ENCODE measurements around the gene SYT6.

The SYT6 gene

GRCh38 chr1:114137497-114137896, 16.2 kb downstream of the SYT6 start:
- H3K4me3 ChIP-seq (ENCODE audit: insufficient read depth, low read depth, low read length): no peak overlapping the region
- H3K36me3 ChIP-seq (ENCODE audit: control insufficient read depth, insufficient read depth, low read length): no peaks in the 10 kb centered on the region
- H3K27ac ChIP-seq (ENCODE audit: insufficient read depth, low read depth, low read length, poor library complexity, severe bottlenecking): no peak overlapping the region
- 94 to 95% methylated on average over 15 of the region's 15 CpGs for WGBS, 2 experiments
- H3K4me1 ChIP-seq (ENCODE audit: control insufficient read depth, insufficient read depth, low read length): no peaks in the 10 kb centered on the region
- no peaks in the 10 kb centered on the region for H3K27me3 ChIP-seq (ENCODE audit: control insufficient read depth, insufficient read depth, low read length, poor library complexity, severe bottlenecking)
- no peaks in the 10 kb centered on the region for H3K9me3 ChIP-seq (ENCODE audit: control insufficient read depth, low read length)

- 94 to 95% methylated on average over 7 of the region's 7 CpGs for WGBS, 2 experiments
- Histone ChIP-seq H3K4me3 (ENCODE audit: insufficient read depth, low read depth, low read length) (no peak overlapping the region), H3K27ac (ENCODE audit: insufficient read depth, low read depth, low read length, poor library complexity, severe bottlenecking) (no peak overlapping the region), H3K36me3 (ENCODE audit: control insufficient read depth, insufficient read depth, low read length) (no peaks in the 10 kb centered on the region), H3K27me3 (ENCODE audit: control insufficient read depth, insufficient read depth, low read length, poor library complexity, severe bottlenecking) (no peaks in the 10 kb centered on the region), H3K4me1 (ENCODE audit: control insufficient read depth, insufficient read depth, low read length) (peaks cover 9% of the 10 kb centered on the region), H3K9me3 (ENCODE audit: control insufficient read depth, low read length) (no peaks in the 10 kb centered on the region)
Measured at GRCh38 chr1:114135786-114136185, 17.9 kb downstream of the SYT6 start.

- Histone ChIP-seq H3K9me3 (ENCODE audit: control insufficient read depth, low read length) (no peaks in the 10 kb centered on the region), H3K27me3 (ENCODE audit: control insufficient read depth, insufficient read depth, low read length, poor library complexity, severe bottlenecking) (no peaks in the 10 kb centered on the region)
Measured at GRCh38 chr1:114134518-114134917, 19.2 kb downstream of the SYT6 start.

GRCh38 chr1:114133129-114133528, 20.5 kb downstream of the SYT6 start:
- Histone ChIP-seq H3K27ac (ENCODE audit: insufficient read depth, low read depth, low read length, poor library complexity, severe bottlenecking) (no peak overlapping the region), H3K4me1 (ENCODE audit: control insufficient read depth, insufficient read depth, low read length) (peaks cover 13% of the 10 kb centered on the region), H3K9me3 (ENCODE audit: control insufficient read depth, low read length) (no peaks in the 10 kb centered on the region), H3K4me3 (ENCODE audit: insufficient read depth, low read depth, low read length) (no peak overlapping the region), H3K27me3 (ENCODE audit: control insufficient read depth, insufficient read depth, low read length, poor library complexity, severe bottlenecking) (no peaks in the 10 kb centered on the region), H3K36me3 (ENCODE audit: control insufficient read depth, insufficient read depth, low read length) (no peaks in the 10 kb centered on the region)
- 93 to 97% methylated on average over 5 to 7 of the region's 7 CpGs for WGBS, 2 experiments

More at GRCh38 chr1:114134518-114134917, 19.2 kb downstream of the SYT6 start:
- H3K4me3 ChIP-seq (ENCODE audit: insufficient read depth, low read depth, low read length): no peak overlapping the region
- H3K4me1 ChIP-seq (ENCODE audit: control insufficient read depth, insufficient read depth, low read length): peaks cover 13% of the 10 kb centered on the region
- H3K36me3 ChIP-seq (ENCODE audit: control insufficient read depth, insufficient read depth, low read length): no peaks in the 10 kb centered on the region
- no peak overlapping the region for H3K27ac ChIP-seq (ENCODE audit: insufficient read depth, low read depth, low read length, poor library complexity, severe bottlenecking)
- 95 to 97% methylated on average over 4 of the region's 4 CpGs for WGBS, 2 experiments

GRCh38 chr1:114131526-114132220, 22.0 kb downstream of the SYT6 start:
- 94 to 96% methylated on average over 4 of the region's 4 CpGs for WGBS, 2 experiments
- Histone ChIP-seq H3K4me1 (ENCODE audit: control insufficient read depth, insufficient read depth, low read length) (peaks cover 13% of the 10 kb centered on the region), H3K4me3 (ENCODE audit: insufficient read depth, low read depth, low read length) (no peak overlapping the region), H3K27me3 (ENCODE audit: control insufficient read depth, insufficient read depth, low read length, poor library complexity, severe bottlenecking) (no peaks in the 10 kb centered on the region), H3K36me3 (ENCODE audit: control insufficient read depth, insufficient read depth, low read length) (no peaks in the 10 kb centered on the region), H3K27ac (ENCODE audit: insufficient read depth, low read depth, low read length, poor library complexity, severe bottlenecking) (no peak overlapping the region), H3K9me3 (ENCODE audit: control insufficient read depth, low read length) (no peaks in the 10 kb centered on the region)

GRCh38 chr1:114130846-114131525, 22.7 kb downstream of the SYT6 start:
- 82 to 83% methylated on average over 6 to 7 of the region's 7 CpGs for WGBS, 2 experiments
- no peaks in the 10 kb centered on the region for H3K36me3 ChIP-seq (ENCODE audit: control insufficient read depth, insufficient read depth, low read length)
- no peak overlapping the region for H3K27ac ChIP-seq (ENCODE audit: insufficient read depth, low read depth, low read length, poor library complexity, severe bottlenecking)
- no peak overlapping the region for H3K4me3 ChIP-seq (ENCODE audit: insufficient read depth, low read depth, low read length)
- no peaks in the 10 kb centered on the region for H3K27me3 ChIP-seq (ENCODE audit: control insufficient read depth, insufficient read depth, low read length, poor library complexity, severe bottlenecking)
- no peaks in the 10 kb centered on the region for H3K9me3 ChIP-seq (ENCODE audit: control insufficient read depth, low read length)
- H3K4me1 ChIP-seq (ENCODE audit: control insufficient read depth, insufficient read depth, low read length): peaks cover 13% of the 10 kb centered on the region

- H3K27me3 ChIP-seq (ENCODE audit: control insufficient read depth, insufficient read depth, low read length, poor library complexity, severe bottlenecking): no peaks in the 10 kb centered on the region
- H3K27ac ChIP-seq (ENCODE audit: insufficient read depth, low read depth, low read length, poor library complexity, severe bottlenecking): no peak overlapping the region
- no peaks in the 10 kb centered on the region for H3K9me3 ChIP-seq (ENCODE audit: control insufficient read depth, low read length)
- peaks cover 13% of the 10 kb centered on the region for H3K4me1 ChIP-seq (ENCODE audit: control insufficient read depth, insufficient read depth, low read length)
- no peak overlapping the region for H3K4me3 ChIP-seq (ENCODE audit: insufficient read depth, low read depth, low read length)
- WGBS, 2 experiments: 93 to 94% methylated on average over 3 to 4 of the region's 4 CpGs
- no peaks in the 10 kb centered on the region for H3K36me3 ChIP-seq (ENCODE audit: control insufficient read depth, insufficient read depth, low read length)
Measured at GRCh38 chr1:114130213-114130612, 23.5 kb downstream of the SYT6 start.

GRCh38 chr1:114128293-114128692, 25.4 kb downstream of the SYT6 start:
- H3K4me3 ChIP-seq (ENCODE audit: insufficient read depth, low read depth, low read length): no peak overlapping the region
- H3K27ac ChIP-seq (ENCODE audit: insufficient read depth, low read depth, low read length, poor library complexity, severe bottlenecking): no peak overlapping the region
- no peaks in the 10 kb centered on the region for H3K27me3 ChIP-seq (ENCODE audit: control insufficient read depth, insufficient read depth, low read length, poor library complexity, severe bottlenecking)
- H3K9me3 ChIP-seq (ENCODE audit: control insufficient read depth, low read length): no peaks in the 10 kb centered on the region
- WGBS, 2 experiments: 80% methylated on average over 6 of the region's 6 CpGs
- H3K36me3 ChIP-seq (ENCODE audit: control insufficient read depth, insufficient read depth, low read length): no peaks in the 10 kb centered on the region
- peaks cover 18% of the 10 kb centered on the region for H3K4me1 ChIP-seq (ENCODE audit: control insufficient read depth, insufficient read depth, low read length)

GRCh38 chr1:114126261-114127095, 27.2 kb downstream of the SYT6 start:
- no peaks in the 10 kb centered on the region for H3K27me3 ChIP-seq (ENCODE audit: control insufficient read depth, insufficient read depth, low read length, poor library complexity, severe bottlenecking)
- peaks cover 26% of the 10 kb centered on the region for H3K4me1 ChIP-seq (ENCODE audit: control insufficient read depth, insufficient read depth, low read length)
- no peak overlapping the region for H3K27ac ChIP-seq (ENCODE audit: insufficient read depth, low read depth, low read length, poor library complexity, severe bottlenecking)
- 93 to 94% methylated on average over 10 of the region's 10 CpGs for WGBS, 2 experiments
- no peaks in the 10 kb centered on the region for H3K36me3 ChIP-seq (ENCODE audit: control insufficient read depth, insufficient read depth, low read length)
- H3K9me3 ChIP-seq (ENCODE audit: control insufficient read depth, low read length): no peaks in the 10 kb centered on the region
- no peak overlapping the region for H3K4me3 ChIP-seq (ENCODE audit: insufficient read depth, low read depth, low read length)

- Histone ChIP-seq H3K4me1 (ENCODE audit: control insufficient read depth, insufficient read depth, low read length) (peaks cover 16% of the 10 kb centered on the region), H3K36me3 (ENCODE audit: control insufficient read depth, insufficient read depth, low read length) (no peaks in the 10 kb centered on the region), H3K27me3 (ENCODE audit: control insufficient read depth, insufficient read depth, low read length, poor library complexity, severe bottlenecking) (no peaks in the 10 kb centered on the region), H3K27ac (ENCODE audit: insufficient read depth, low read depth, low read length, poor library complexity, severe bottlenecking) (no peak overlapping the region), H3K9me3 (ENCODE audit: control insufficient read depth, low read length) (no peaks in the 10 kb centered on the region), H3K4me3 (ENCODE audit: insufficient read depth, low read depth, low read length) (no peak overlapping the region)
- WGBS, 2 experiments: 94 to 96% methylated on average over 7 of the region's 7 CpGs
Measured at GRCh38 chr1:114124644-114125043, 29.0 kb downstream of the SYT6 start.
